Right lobe of liver (tissue), 6 donors: ENCODE measurements around the gene RGS10. TPM values are rescaled to one million over a fixed set of nuclear protein-coding genes. Genes with fewer than 3 reads are reported as not detected.

Experiments used
- ATAC-seq, 4 donors: fragments of 200-7000 bp; cut with Tn5 transposase; one replicate each; pipeline ENCODE4 v1.9.1; 2020; ENCODE audit warnings: mild to moderate bottlenecking in 4 of 4, moderate library complexity in 4 of 4
- DNase-seq, 3 donors: peaks; one replicate each; pipeline ENCODE4 v3.0.0-alpha.2; 2020
- H3K27ac ChIP-seq, 3 donors: fragments of 200-600 bp; one replicate each; pipeline ENCODE4 v1.8.0; 2022
- H3K27me3 ChIP-seq, 2 donors: fragments of 200-600 bp; one replicate each; pipeline ENCODE4 v1.8.0; 2022
- H3K36me3 ChIP-seq, 4 donors: fragments of 200-600 bp; sonication (generic) in 1 of 4; one replicate each; pipeline versions ENCODE4 v1.5.1 to v1.8.0; 2017 to 2022; ENCODE audit warnings: control low read depth in 1 of 4
- H3K4me1 ChIP-seq, 4 donors: fragments of 200-600 bp; sonication (generic) in 1 of 4; one replicate each; pipeline versions ENCODE4 v1.5.1 to v1.8.0; 2017 to 2022; ENCODE audit warnings: control low read depth in 1 of 4
- H3K4me3 ChIP-seq, 3 donors: fragments of 200-600 bp; one replicate each; pipeline ENCODE4 v1.8.0; 2022
- H3K9me3 ChIP-seq, 4 donors: fragments of 200-600 bp; sonication (generic) in 1 of 4; one replicate each; pipeline versions ENCODE4 v1.5.1 to v1.8.0; 2017 to 2022; ENCODE audit warnings: control low read depth in 1 of 4
- CTCF ChIP-seq, 4 donors: fragments of 200-600 bp in 3 of 4; fragments of 450-650 bp in 1 of 4; IDR thresholded peaks; one replicate each; pipeline versions ENCODE4 v1.5.1 to v1.8.0; 2016 to 2022; ENCODE audit warnings: antibody characterized with exemption in 4 of 4, mild to moderate bottlenecking in 2 of 4
- POLR2A ChIP-seq: fragments of 450-650 bp; IDR thresholded peaks from one replicate; pipeline ENCODE4 v1.6.1; 2017; ENCODE audit warnings: antibody characterized with exemption, mild to moderate bottlenecking
- WGBS: methylation state at CpG from one replicate; pipeline ENCODE4 v1.1.6; 2018; ENCODE audit warnings: low coverage, low lambda C conversion rate; ENCODE audit not compliant: insufficient coverage; ENCODE audit errors: missing lambda C conversion rate; 5-methylcytosine and 5-hydroxymethylcytosine counted together
- intact Hi-C, 2 donors: fragments of 100-400 bp; cut with DNase I; formaldehyde crosslinking; loops; one replicate each; pipeline versions ENCODE4 v1.11.2 to v1.14.1; 2022
- total RNA-seq, 6 experiments: library from RNA; depleted of rRNA in 2 of 6; stranded (reverse); fragments of >200 nt in 2 of 6; fragmentation: NEBNext Ultra II Directional in 3 of 6; extraction: Animal tissue kit (Norgen Biotek cat#: 25700) in 3 of 6; gene quantifications; one replicate each; pipeline versions ENCODE4 v1.1.0 to v1.2.4, GENCODE V29; 2016 to 2023
- donor health status: DM: no; HTN: yes; CAD: no.
- donor health status: DM: no; HTN: no; CAD: no.
- donor health status: DM: no; HTN: no; CAD: no.
- donor health status: DM: no; HTN: yes; CAD: no.
- donor health status: DM: no; HTN: yes; CAD: no.

Gene RGS10
- total RNA-seq, 6 experiments from 2014 or later: 0.95 to 5.2 (median 3.7) TPM

- Histone ChIP-seq H3K4me3 (no peak overlapping the region), H3K27me3 (no peaks in the 10 kb centered on the region), H3K27ac (no peak overlapping the region), H3K4me1 (no peaks in the 10 kb centered on the region), H3K9me3 (no peaks in the 10 kb centered on the region), H3K36me3 (no peaks in the 10 kb centered on the region)
- WGBS: 37% methylated on average over 9 of the region's 11 CpGs
- TF ChIP-seq POLR2A (no peak), CTCF (IDR thresholded peaks at IDR 0.05) (no peak)
- ATAC-seq (no peak), DNase-seq (no peak)
- intact Hi-C loops: no loop called here
Measured at GRCh38 chr10:119498889-119499676, 43.4 kb downstream of the RGS10 start.

- no peaks in the 10 kb centered on the region for H3K4me1 ChIP-seq
- H3K27ac ChIP-seq: no peak overlapping the region
Measured at GRCh38 chr10:119497243-119497642, 45.3 kb downstream of the RGS10 start.

GRCh38 chr10:119496273-119496672, 46.2 kb downstream of the RGS10 start:
- DNase-seq: no peak
- H3K4me1 ChIP-seq: no peaks in the 10 kb centered on the region
- no peak overlapping the region for H3K27ac ChIP-seq
- no peaks in the 10 kb centered on the region for H3K36me3 ChIP-seq
- H3K9me3 ChIP-seq: no peaks in the 10 kb centered on the region
- no peaks in the 10 kb centered on the region for H3K27me3 ChIP-seq
- H3K4me3 ChIP-seq: no peak overlapping the region
- no peak for ATAC-seq
- intact Hi-C loops: no loop called here
- no peak for TF ChIP-seq CTCF (IDR thresholded peaks at IDR 0.05)
- no peak for TF ChIP-seq POLR2A
- 79% methylated on average over 4 of the region's 7 CpGs for WGBS

More at GRCh38 chr10:119497243-119497642, 45.3 kb downstream of the RGS10 start:
- Histone ChIP-seq H3K36me3 (no peaks in the 10 kb centered on the region), H3K9me3 (no peaks in the 10 kb centered on the region), H3K4me3 (no peak overlapping the region), H3K27me3 (no peaks in the 10 kb centered on the region)
- no peak for DNase-seq
- ATAC-seq: no peak
- intact Hi-C loops: no loop called here
- TF ChIP-seq CTCF (IDR thresholded peaks at IDR 0.05) (no peak), POLR2A (no peak)
- 74% methylated on average over 5 of the region's 9 CpGs for WGBS

GRCh38 chr10:119495545-119495944, 47.0 kb downstream of the RGS10 start:
- no peaks in the 10 kb centered on the region for H3K9me3 ChIP-seq
- no peak for DNase-seq
- no peak overlapping the region for H3K27ac ChIP-seq
- no peaks in the 10 kb centered on the region for H3K27me3 ChIP-seq
- H3K4me1 ChIP-seq: no peaks in the 10 kb centered on the region
- intact Hi-C loops: no loop called here
- H3K36me3 ChIP-seq: no peaks in the 10 kb centered on the region
- WGBS: 92% methylated on average over 2 of the region's 3 CpGs
- ATAC-seq: no peak
- no peak overlapping the region for H3K4me3 ChIP-seq
- no peak for TF ChIP-seq CTCF (IDR thresholded peaks at IDR 0.05)
- TF ChIP-seq POLR2A: no peak
